Panc1 (cell line): ENCODE data around the gene PARD3. TPM values are rescaled to one million over a fixed set of nuclear protein-coding genes. Genes with fewer than 3 reads are reported as not detected.

Experiments
- ATAC-seq: fragments of 200-7000 bp; cut with Tn5 transposase; 2 replicates; pipeline ENCODE4 v1.9.1; 2020; ENCODE audit warnings: mild to moderate bottlenecking, moderate library complexity
- BruUV-seq: library from RNA; stranded (reverse); fragments of 400-500 nt; replicated peaks from 2 replicates; lab custom pipeline; 2021; lab: Mats Ljungman, UMichigan
- CTCF ChIA-PET: fragments of 300-600 bp; sonication (Branson Sonifier 250); formaldehyde crosslinking; loops from one replicate; lab custom pipeline; 2022; ENCODE audit warnings: antibody characterized with exemption; lab: Charles Lee
- POLR2A ChIA-PET: fragments of 300-600 bp; sonication (Branson Sonifier 250); formaldehyde crosslinking; loops from one replicate; lab custom pipeline; 2022; ENCODE audit warnings: antibody characterized with exemption; lab: Charles Lee
- DNase-seq: peaks from one replicate; pipeline ENCODE4 v3.0.0-alpha.2; 2010; ENCODE audit warnings: low read depth, low spot score
- H3K27ac ChIP-seq: 2 replicates; pipeline ENCODE4 v1.5.1; 2011; ENCODE audit warnings: mild to moderate bottlenecking, low read length, inconsistent platforms
- H3K27me3 ChIP-seq: fragments of 200-500 bp; sonication (Bioruptor generic); 2 replicates; pipeline ENCODE4 v1.6.0; 2014; ENCODE audit warnings: low read length, inconsistent platforms; ENCODE audit not compliant: control insufficient read depth, insufficient read depth
- H3K36me3 ChIP-seq: fragments of 200-500 bp; sonication (Bioruptor generic); 2 replicates; pipeline ENCODE4 v1.5.1; 2014; ENCODE audit warnings: inconsistent platforms, mild to moderate bottlenecking, low read length, moderate library complexity; ENCODE audit not compliant: control insufficient read depth, insufficient read depth
- H3K4me1 ChIP-seq: 2 replicates; pipeline ENCODE4 v1.5.1; 2011; ENCODE audit warnings: inconsistent platforms, mild to moderate bottlenecking, low read length, moderate library complexity; ENCODE audit not compliant: control insufficient read depth, insufficient read depth
- H3K4me3 ChIP-seq, 2 experiments: 2 replicates each; pipeline ENCODE4 v1.5.1; 2011 to 2012; ENCODE audit warnings: low read depth in 2 of 2, low read length in 2 of 2, mild to moderate bottlenecking in 2 of 2, inconsistent platforms in 1 of 2, moderate library complexity in 1 of 2
- H3K9me3 ChIP-seq: fragments of 200-500 bp; sonication (Bioruptor generic); 2 replicates; pipeline ENCODE4 v1.5.1; 2014; ENCODE audit warnings: low read depth, mild to moderate bottlenecking, inconsistent platforms, low read length, moderate library complexity; ENCODE audit not compliant: control insufficient read depth, insufficient read depth
- POLR2AphosphoS5 ChIP-seq: IDR thresholded peaks from 2 replicates; pipeline ENCODE4 v1.6.1; 2012; ENCODE audit warnings: mild to moderate bottlenecking, low read depth, low read length, moderate library complexity
- SIN3A ChIP-seq: IDR thresholded peaks from 2 replicates; pipeline ENCODE4 v1.6.1; 2012; ENCODE audit warnings: low read depth, mild to moderate bottlenecking, low read length, moderate library complexity, borderline replicate concordance; ENCODE audit not compliant: insufficient read depth
- TCF7L2 ChIP-seq: IDR thresholded peaks from 2 replicates; pipeline ENCODE4 v1.6.1; 2011; ENCODE audit warnings: mild to moderate bottlenecking, low read depth, low read length, inconsistent platforms
- in situ Hi-C: cut with HindIII; loops from 2 replicates; pipeline ENCODE4 v1.10.0; 2016; ENCODE audit warnings: low sequenced_read_pairs, low pct_unique_long_range_greater_than_20kb
- intact Hi-C: fragments of 100-400 bp; cut with micrococcal nuclease; formaldehyde crosslinking; loops from one replicate; pipeline ENCODE4 v1.10.0; 2022; ENCODE audit not compliant: unreplicated experiment
- total RNA-seq: library from RNA; stranded (reverse); gene quantifications from one replicate; pipeline ENCODE4 v1.2.1, GENCODE V29; 2021; ENCODE audit not compliant: unreplicated experiment
- TF ChIP-seq, protein P1 (sequence below), 2 experiments: IDR thresholded peaks; 2 replicates each; pipeline ENCODE4 v1.6.1; 2011 to 2012; ENCODE audit warnings: low read depth in 2 of 2, control low read depth in 1 of 2, low read length in 1 of 2, mild to moderate bottlenecking in 1 of 2, moderate library complexity in 1 of 2; ENCODE audit not compliant: insufficient read depth in 1 of 2
- TF ChIP-seq, protein P2 (sequence below): fragments of 450-650 bp; IDR thresholded peaks from 2 replicates; pipeline ENCODE4 v1.5.1; 2017; ENCODE audit warnings: mild to moderate bottlenecking

The PARD3 gene
- total RNA-seq, 1 experiment from 2014 or later: 29.8 TPM

DNA sequence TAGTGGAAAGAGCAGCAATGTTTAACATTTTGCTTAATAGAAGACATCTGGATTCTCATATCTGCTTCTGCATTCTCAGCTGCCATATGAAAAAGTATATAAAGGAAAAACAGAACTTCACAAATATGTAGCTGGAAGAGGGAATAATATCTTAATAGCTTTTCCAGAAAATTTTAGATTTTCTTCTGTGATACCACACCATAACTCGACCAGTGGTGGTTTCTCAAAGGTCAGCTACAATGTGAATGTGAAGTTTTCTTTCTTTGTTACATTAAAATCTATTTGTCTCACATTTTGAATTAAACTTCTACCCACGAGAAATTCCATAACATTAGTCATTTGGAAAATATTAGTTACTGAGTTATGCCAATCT is 339.8 kb downstream of the PARD3 start:
- TF ChIP-seq, protein P1, sequence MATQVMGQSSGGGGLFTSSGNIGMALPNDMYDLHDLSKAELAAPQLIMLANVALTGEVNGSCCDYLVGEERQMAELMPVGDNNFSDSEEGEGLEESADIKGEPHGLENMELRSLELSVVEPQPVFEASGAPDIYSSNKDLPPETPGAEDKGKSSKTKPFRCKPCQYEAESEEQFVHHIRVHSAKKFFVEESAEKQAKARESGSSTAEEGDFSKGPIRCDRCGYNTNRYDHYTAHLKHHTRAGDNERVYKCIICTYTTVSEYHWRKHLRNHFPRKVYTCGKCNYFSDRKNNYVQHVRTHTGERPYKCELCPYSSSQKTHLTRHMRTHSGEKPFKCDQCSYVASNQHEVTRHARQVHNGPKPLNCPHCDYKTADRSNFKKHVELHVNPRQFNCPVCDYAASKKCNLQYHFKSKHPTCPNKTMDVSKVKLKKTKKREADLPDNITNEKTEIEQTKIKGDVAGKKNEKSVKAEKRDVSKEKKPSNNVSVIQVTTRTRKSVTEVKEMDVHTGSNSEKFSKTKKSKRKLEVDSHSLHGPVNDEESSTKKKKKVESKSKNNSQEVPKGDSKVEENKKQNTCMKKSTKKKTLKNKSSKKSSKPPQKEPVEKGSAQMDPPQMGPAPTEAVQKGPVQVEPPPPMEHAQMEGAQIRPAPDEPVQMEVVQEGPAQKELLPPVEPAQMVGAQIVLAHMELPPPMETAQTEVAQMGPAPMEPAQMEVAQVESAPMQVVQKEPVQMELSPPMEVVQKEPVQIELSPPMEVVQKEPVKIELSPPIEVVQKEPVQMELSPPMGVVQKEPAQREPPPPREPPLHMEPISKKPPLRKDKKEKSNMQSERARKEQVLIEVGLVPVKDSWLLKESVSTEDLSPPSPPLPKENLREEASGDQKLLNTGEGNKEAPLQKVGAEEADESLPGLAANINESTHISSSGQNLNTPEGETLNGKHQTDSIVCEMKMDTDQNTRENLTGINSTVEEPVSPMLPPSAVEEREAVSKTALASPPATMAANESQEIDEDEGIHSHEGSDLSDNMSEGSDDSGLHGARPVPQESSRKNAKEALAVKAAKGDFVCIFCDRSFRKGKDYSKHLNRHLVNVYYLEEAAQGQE (IDR thresholded peaks at IDR 0.05; ENCODE audit: insufficient read depth in 1 of 2, low read depth in 2 of 2, low read length in 1 of 2): no peak
- TF ChIP-seq POLR2AphosphoS5: no peak
- TF ChIP-seq TCF7L2: no peak
- TF ChIP-seq, protein P2, sequence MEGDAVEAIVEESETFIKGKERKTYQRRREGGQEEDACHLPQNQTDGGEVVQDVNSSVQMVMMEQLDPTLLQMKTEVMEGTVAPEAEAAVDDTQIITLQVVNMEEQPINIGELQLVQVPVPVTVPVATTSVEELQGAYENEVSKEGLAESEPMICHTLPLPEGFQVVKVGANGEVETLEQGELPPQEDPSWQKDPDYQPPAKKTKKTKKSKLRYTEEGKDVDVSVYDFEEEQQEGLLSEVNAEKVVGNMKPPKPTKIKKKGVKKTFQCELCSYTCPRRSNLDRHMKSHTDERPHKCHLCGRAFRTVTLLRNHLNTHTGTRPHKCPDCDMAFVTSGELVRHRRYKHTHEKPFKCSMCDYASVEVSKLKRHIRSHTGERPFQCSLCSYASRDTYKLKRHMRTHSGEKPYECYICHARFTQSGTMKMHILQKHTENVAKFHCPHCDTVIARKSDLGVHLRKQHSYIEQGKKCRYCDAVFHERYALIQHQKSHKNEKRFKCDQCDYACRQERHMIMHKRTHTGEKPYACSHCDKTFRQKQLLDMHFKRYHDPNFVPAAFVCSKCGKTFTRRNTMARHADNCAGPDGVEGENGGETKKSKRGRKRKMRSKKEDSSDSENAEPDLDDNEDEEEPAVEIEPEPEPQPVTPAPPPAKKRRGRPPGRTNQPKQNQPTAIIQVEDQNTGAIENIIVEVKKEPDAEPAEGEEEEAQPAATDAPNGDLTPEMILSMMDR: no peak
- no peak for TF ChIP-seq SIN3A
- DNase-seq (no peak), ATAC-seq (no peak)
- H3K27me3 ChIP-seq: no peaks in the 10 kb centered on the region
- ChIA-PET CTCF (no interaction called here), POLR2A (interaction anchor here (0.7 kb wide), 1 partner anchor 103 kb away, joined by 4 read pairs; no protein-coding TSS in a partner anchor)
- H3K4me3 ChIP-seq: no peak overlapping the region
- H3K9me3 ChIP-seq: no peaks in the 10 kb centered on the region
- BruUV-seq: no TSS peak
- H3K36me3 ChIP-seq: no peaks in the 10 kb centered on the region
- H3K27ac ChIP-seq: no peak overlapping the region
- H3K4me1 ChIP-seq: no peaks in the 10 kb centered on the region
- in situ Hi-C loops (no loop called here), intact Hi-C loops (no loop called here)

DNA sequence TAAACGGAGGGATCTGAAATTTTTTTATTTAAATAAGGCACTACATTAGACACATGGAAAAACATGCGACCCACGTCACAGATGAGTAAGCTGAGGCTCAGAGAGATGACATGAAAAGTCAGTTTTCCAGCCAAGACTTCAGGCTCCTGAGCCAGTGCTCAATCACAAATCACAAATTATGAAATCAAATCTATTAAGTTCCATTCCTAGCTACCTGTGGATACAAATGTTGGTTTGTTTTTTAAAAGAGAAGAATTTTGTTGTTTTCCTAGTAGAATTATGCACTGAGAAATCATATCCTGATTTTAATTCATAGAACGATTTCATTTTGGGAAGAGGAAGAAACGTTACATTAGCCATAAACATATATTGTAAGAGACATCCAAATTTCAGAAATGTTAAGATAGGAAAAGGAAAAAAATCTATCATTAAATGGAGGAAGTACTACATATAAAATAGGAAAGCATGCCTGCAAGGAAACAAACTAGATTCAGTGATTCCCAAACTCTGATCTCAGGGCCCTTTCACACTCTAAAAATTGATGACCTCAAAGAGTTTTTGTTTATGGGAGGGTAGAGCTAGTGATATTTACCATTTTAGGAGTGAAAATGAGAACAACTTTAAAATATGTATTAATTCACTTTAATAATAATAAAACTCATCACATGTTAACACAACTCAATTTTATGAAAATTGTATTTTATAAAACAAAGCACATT is 340.4 kb downstream of the PARD3 start:
- no peak for TF ChIP-seq SIN3A
- TF ChIP-seq, protein P1 (IDR thresholded peaks at IDR 0.05; ENCODE audit: insufficient read depth in 1 of 2, low read depth in 2 of 2, low read length in 1 of 2): no peak
- no peak for TF ChIP-seq TCF7L2
- TF ChIP-seq POLR2AphosphoS5: no peak
- TF ChIP-seq, protein P2: no peak
- H3K27ac ChIP-seq: no peak overlapping the region
- POLR2A ChIA-PET: interaction anchor here (0.7 kb wide), 1 partner anchor 103 kb away, joined by 4 read pairs; no protein-coding TSS in a partner anchor
- CTCF ChIA-PET: no interaction called here
- DNase-seq (no peak), ATAC-seq (no peak)
- intact Hi-C loops (no loop called here), in situ Hi-C loops (no loop called here)
- H3K27me3 ChIP-seq: no peaks in the 10 kb centered on the region
- H3K9me3 ChIP-seq: no peaks in the 10 kb centered on the region
- no peaks in the 10 kb centered on the region for H3K4me1 ChIP-seq
- no peaks in the 10 kb centered on the region for H3K36me3 ChIP-seq
- BruUV-seq: no TSS peak
- no peak overlapping the region for H3K4me3 ChIP-seq
